Measurements from ENCODE around the gene HOXB6.

- no peak for TF ChIP-seq CTCF (IDR thresholded peaks at IDR 0.05)
- TF ChIP-seq POLR2A (IDR thresholded peaks at IDR 0.05) = no peak
Observed at GRCh38 chr17:48551214-48551555, 53.6 kb downstream of the HOXB6 start.

Data from testis (tissue), 2 donors.